DOHH2 (cell line): ENCODE data around the gene RPS23.

Experiments used
- H3F3A ChIP-seq: fragments of 200-600 bp; sonication (generic), shearing (Covaris generic); 2 replicates; pipeline ENCODE4 v1.6.0; 2016; ENCODE audit warnings: antibody characterized with exemption, mild to moderate bottlenecking; ENCODE audit not compliant: control insufficient read depth, insufficient read depth
- H3K27ac ChIP-seq: fragments of 200-600 bp; sonication (generic); 2 replicates; pipeline ENCODE4 v1.5.1; 2014; ENCODE audit warnings: low read depth, mild to moderate bottlenecking, low read length, moderate library complexity
- H3K27me3 ChIP-seq: fragments of 200-600 bp; sonication (generic); 2 replicates; pipeline ENCODE4 v1.6.1; 2014; ENCODE audit warnings: mild to moderate bottlenecking, low read length, mixed read lengths; ENCODE audit not compliant: control insufficient read depth
- H3K36me3 ChIP-seq: fragments of 200-600 bp; sonication (generic); 2 replicates; pipeline ENCODE4 v1.6.1; 2014; ENCODE audit warnings: mild to moderate bottlenecking, low read length, moderate library complexity, mixed read lengths; ENCODE audit not compliant: control insufficient read depth
- H3K4me1 ChIP-seq: fragments of 200-600 bp; sonication (generic); 2 replicates; pipeline ENCODE4 v1.6.1; 2014; ENCODE audit warnings: mild to moderate bottlenecking, low read length, mixed read lengths; ENCODE audit not compliant: control insufficient read depth
- H3K4me2 ChIP-seq: fragments of 200-600 bp; sonication (generic); 2 replicates; pipeline ENCODE4 v1.6.0; 2014; ENCODE audit warnings: mild to moderate bottlenecking, low read length, moderate library complexity
- H3K4me3 ChIP-seq: fragments of 200-600 bp; sonication (generic); 2 replicates; pipeline ENCODE4 v1.5.1; 2014; ENCODE audit warnings: mild to moderate bottlenecking, low read length, mixed read lengths
- H3K79me2 ChIP-seq: fragments of 200-600 bp; sonication (generic); 2 replicates; pipeline ENCODE4 v1.6.1; 2014; ENCODE audit warnings: mild to moderate bottlenecking, low read length, mixed read lengths; ENCODE audit not compliant: control insufficient read depth
- H3K9me2 ChIP-seq: fragments of 200-600 bp; sonication (generic); replicated peaks from 2 replicates; pipeline ENCODE4 v1.6.1; 2014; ENCODE audit warnings: mild to moderate bottlenecking, low read length, mixed read lengths; ENCODE audit not compliant: control insufficient read depth
- H3K9me3 ChIP-seq: fragments of 200-600 bp; sonication (generic); 2 replicates; pipeline ENCODE4 v1.6.1; 2014; ENCODE audit warnings: antibody characterized with exemption, low read length, mixed read lengths; ENCODE audit not compliant: control insufficient read depth, insufficient read depth
- H4K20me1 ChIP-seq: fragments of 200-600 bp; sonication (generic); 2 replicates; pipeline ENCODE4 v1.6.0; 2014; ENCODE audit warnings: low read depth, mild to moderate bottlenecking, antibody characterized with exemption, low read length, moderate library complexity; ENCODE audit not compliant: control insufficient read depth, insufficient read depth
- EZH2phosphoT487 ChIP-seq: fragments of 200-600 bp; sonication (generic); IDR thresholded peaks from 2 replicates; pipeline ENCODE4 v1.6.1; 2017; ENCODE audit warnings: borderline replicate concordance, mild to moderate bottlenecking, antibody characterized with exemption, low read length, moderate library complexity, mixed read lengths
- TF ChIP-seq, protein P1 (sequence below): fragments of 200-600 bp; sonication (generic); IDR thresholded peaks from one replicate; pipeline ENCODE4 v1.5.1; 2014; ENCODE audit warnings: antibody characterized with exemption, mild to moderate bottlenecking, low read depth, low read length; ENCODE audit not compliant: poor library complexity, severe bottlenecking

Gene RPS23

GRCh38 chr5:82307451-82307850 lies 29.3 kb upstream of the RPS23 start:
- Histone ChIP-seq H3K36me3 (no peaks in the 10 kb centered on the region), H3K4me1 (no peaks in the 10 kb centered on the region), H4K20me1 (no peaks in the 10 kb centered on the region), H3K9me2 (no peaks in the 10 kb centered on the region), H3K9me3 (no peaks in the 10 kb centered on the region), H3K27me3 (no peaks in the 10 kb centered on the region), H3F3A (no peaks in the 10 kb centered on the region), H3K27ac (no peak overlapping the region), H3K4me3 (no peak overlapping the region), H3K79me2 (no peaks in the 10 kb centered on the region), H3K4me2 (no peak overlapping the region)
- TF ChIP-seq, protein P1, sequence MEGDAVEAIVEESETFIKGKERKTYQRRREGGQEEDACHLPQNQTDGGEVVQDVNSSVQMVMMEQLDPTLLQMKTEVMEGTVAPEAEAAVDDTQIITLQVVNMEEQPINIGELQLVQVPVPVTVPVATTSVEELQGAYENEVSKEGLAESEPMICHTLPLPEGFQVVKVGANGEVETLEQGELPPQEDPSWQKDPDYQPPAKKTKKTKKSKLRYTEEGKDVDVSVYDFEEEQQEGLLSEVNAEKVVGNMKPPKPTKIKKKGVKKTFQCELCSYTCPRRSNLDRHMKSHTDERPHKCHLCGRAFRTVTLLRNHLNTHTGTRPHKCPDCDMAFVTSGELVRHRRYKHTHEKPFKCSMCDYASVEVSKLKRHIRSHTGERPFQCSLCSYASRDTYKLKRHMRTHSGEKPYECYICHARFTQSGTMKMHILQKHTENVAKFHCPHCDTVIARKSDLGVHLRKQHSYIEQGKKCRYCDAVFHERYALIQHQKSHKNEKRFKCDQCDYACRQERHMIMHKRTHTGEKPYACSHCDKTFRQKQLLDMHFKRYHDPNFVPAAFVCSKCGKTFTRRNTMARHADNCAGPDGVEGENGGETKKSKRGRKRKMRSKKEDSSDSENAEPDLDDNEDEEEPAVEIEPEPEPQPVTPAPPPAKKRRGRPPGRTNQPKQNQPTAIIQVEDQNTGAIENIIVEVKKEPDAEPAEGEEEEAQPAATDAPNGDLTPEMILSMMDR: no peak
- TF ChIP-seq EZH2phosphoT487: no peak

- H3K9me3 ChIP-seq: no peaks in the 10 kb centered on the region
- no peaks in the 10 kb centered on the region for H3K4me1 ChIP-seq
- H3K27ac ChIP-seq: no peak overlapping the region
- H4K20me1 ChIP-seq: no peaks in the 10 kb centered on the region
- H3K9me2 ChIP-seq: no peaks in the 10 kb centered on the region
- no peaks in the 10 kb centered on the region for H3K36me3 ChIP-seq
- no peaks in the 10 kb centered on the region for H3F3A ChIP-seq
- H3K4me2 ChIP-seq: no peak overlapping the region
- H3K4me3 ChIP-seq: no peak overlapping the region
- no peaks in the 10 kb centered on the region for H3K79me2 ChIP-seq
- TF ChIP-seq, protein P1: no peak
- no peak for TF ChIP-seq EZH2phosphoT487
- no peaks in the 10 kb centered on the region for H3K27me3 ChIP-seq
Observed at GRCh38 chr5:82306151-82306550, 28.0 kb upstream of the RPS23 start.

GRCh38 chr5:82301190-82301589 lies 23.0 kb upstream of the RPS23 start:
- H3K4me1 ChIP-seq: no peaks in the 10 kb centered on the region
- no peak for TF ChIP-seq EZH2phosphoT487
- TF ChIP-seq, protein P1: no peak
- no peaks in the 10 kb centered on the region for H3K36me3 ChIP-seq
- no peak overlapping the region for H3K4me2 ChIP-seq
- no peaks in the 10 kb centered on the region for H4K20me1 ChIP-seq
- no peaks in the 10 kb centered on the region for H3K79me2 ChIP-seq
- H3K27ac ChIP-seq: no peak overlapping the region
- no peaks in the 10 kb centered on the region for H3K9me3 ChIP-seq
- no peaks in the 10 kb centered on the region for H3K9me2 ChIP-seq
- no peak overlapping the region for H3K4me3 ChIP-seq
- H3F3A ChIP-seq: no peaks in the 10 kb centered on the region
- no peaks in the 10 kb centered on the region for H3K27me3 ChIP-seq

DNA sequence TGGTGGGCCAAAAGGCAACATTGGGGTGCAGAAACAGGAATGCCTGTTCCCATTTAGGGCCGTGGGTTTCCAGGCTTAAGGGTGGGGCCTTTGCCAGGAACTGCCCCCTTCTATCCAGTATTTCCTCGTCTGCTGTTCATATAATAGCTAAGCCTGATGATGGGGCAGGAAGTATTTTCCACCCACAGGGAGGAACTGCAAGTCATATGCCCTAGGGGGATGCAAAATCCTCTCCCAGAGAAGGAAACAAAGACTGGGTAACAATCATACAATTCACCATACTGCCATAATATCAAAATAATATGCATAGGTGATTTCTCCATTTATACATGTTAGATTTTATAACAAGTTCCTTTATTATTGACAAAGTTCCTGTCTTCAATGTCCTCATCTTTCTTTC lies 20.5 kb upstream of the RPS23 start:
- H3K27ac ChIP-seq: no peak overlapping the region
- no peaks in the 10 kb centered on the region for H4K20me1 ChIP-seq
- TF ChIP-seq EZH2phosphoT487: no peak
- TF ChIP-seq, protein P1: no peak
- H3F3A ChIP-seq: no peaks in the 10 kb centered on the region
- H3K9me2 ChIP-seq: no peaks in the 10 kb centered on the region
- no peaks in the 10 kb centered on the region for H3K4me1 ChIP-seq
- H3K36me3 ChIP-seq: no peaks in the 10 kb centered on the region
- no peaks in the 10 kb centered on the region for H3K9me3 ChIP-seq
- no peak overlapping the region for H3K4me2 ChIP-seq
- H3K79me2 ChIP-seq: no peaks in the 10 kb centered on the region
- no peak overlapping the region for H3K4me3 ChIP-seq
- H3K27me3 ChIP-seq: no peaks in the 10 kb centered on the region
